Esophagus squamous epithelium (tissue), 4 donors: ENCODE results near the gene PVR.

Source experiments
- POLR2A ChIP-seq, 4 donors: fragments of 450-650 bp; IDR thresholded peaks; one replicate each; pipeline ENCODE4 v1.6.1; 2017; ENCODE audit warnings: antibody characterized with exemption in 4 of 4, mild to moderate bottlenecking in 4 of 4, moderate library complexity in 3 of 4
- TF ChIP-seq, protein P1 (sequence below), 6 experiments: fragments of 450-650 bp in 4 of 6; fragments of 200-600 bp in 2 of 6; sonication (generic) in 2 of 6; IDR thresholded peaks; one replicate each; pipeline ENCODE4 v1.5.1; 2016 to 2019; ENCODE audit warnings: antibody characterized with exemption in 6 of 6, mild to moderate bottlenecking in 4 of 6, moderate library complexity in 4 of 6

DNA sequence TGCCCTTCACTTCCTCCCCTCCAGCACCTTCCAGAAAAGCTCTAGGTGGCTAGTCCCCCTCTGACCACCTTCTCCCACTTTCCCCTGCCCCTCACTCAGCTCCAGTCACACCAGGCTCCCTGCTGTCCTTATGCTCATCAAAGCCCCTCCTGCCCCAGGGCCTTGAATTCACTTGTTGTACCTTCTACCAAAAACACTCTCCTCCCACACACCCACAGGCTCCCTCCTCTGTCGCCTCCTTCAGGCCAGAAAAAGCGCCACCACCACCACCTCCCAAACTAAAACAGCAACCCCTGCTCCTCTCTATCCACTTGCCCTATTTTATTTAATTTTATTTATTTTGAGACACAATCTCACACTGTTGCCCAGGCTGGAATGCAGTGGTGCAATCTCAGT lies 50.5 kb downstream of the PVR start:
- TF ChIP-seq, protein P1, sequence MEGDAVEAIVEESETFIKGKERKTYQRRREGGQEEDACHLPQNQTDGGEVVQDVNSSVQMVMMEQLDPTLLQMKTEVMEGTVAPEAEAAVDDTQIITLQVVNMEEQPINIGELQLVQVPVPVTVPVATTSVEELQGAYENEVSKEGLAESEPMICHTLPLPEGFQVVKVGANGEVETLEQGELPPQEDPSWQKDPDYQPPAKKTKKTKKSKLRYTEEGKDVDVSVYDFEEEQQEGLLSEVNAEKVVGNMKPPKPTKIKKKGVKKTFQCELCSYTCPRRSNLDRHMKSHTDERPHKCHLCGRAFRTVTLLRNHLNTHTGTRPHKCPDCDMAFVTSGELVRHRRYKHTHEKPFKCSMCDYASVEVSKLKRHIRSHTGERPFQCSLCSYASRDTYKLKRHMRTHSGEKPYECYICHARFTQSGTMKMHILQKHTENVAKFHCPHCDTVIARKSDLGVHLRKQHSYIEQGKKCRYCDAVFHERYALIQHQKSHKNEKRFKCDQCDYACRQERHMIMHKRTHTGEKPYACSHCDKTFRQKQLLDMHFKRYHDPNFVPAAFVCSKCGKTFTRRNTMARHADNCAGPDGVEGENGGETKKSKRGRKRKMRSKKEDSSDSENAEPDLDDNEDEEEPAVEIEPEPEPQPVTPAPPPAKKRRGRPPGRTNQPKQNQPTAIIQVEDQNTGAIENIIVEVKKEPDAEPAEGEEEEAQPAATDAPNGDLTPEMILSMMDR (IDR thresholded peaks at IDR 0.05), result peak in 2 of 6 experiments; percentile 12 to 43
- TF ChIP-seq POLR2A (IDR thresholded peaks at IDR 0.05), result no peak
